Measurements from ENCODE around the gene TBC1D16.

TBC1D16 gene

GRCh38 chr17:79952901-79953300 lies 82.8 kb downstream of the TBC1D16 start:
- Mint-ChIP-seq H3K4me3 (no peak overlapping the region), H3K27ac (no peak overlapping the region), H3K4me1 (ENCODE audit: low read depth) (peaks cover 8% of the 10 kb centered on the region), H3K9me3 (no peaks in the 10 kb centered on the region), H3K36me3 (ENCODE audit: low read depth) (no peaks in the 10 kb centered on the region), H3K27me3 (no peaks in the 10 kb centered on the region)

DNA sequence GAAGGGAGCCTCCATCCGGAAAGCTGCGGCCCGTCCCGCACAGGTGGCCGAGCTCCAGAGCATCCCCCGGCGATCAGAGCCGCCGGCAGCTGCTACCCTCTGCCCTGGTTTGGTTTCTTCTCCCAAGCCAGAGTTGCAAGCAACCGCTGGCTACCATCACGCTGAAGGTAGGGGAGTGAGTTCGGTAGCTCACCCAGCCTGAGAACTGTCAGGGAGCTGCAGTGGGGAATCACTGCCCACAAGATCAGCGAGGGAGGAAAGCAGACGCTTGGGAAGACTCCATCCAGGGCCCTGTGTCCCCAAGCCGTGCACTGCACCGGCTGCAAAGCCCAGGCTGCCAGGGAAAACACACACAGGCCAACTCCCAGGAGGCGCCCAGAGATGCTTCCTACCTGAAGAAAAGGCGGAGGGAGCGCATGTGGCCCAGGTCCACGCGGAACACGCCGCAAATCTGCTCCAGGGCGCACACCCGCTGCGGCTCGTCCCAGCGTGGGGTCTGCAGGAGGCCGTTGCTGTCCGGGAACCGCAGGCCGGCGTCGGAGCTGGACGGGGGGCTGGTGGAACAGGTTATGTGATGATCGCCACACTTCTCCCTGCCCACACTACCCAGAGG lies 83.3 kb downstream of the TBC1D16 start:
- Mint-ChIP-seq H3K27me3 (no peaks in the 10 kb centered on the region), H3K36me3 (ENCODE audit: low read depth) (no peaks in the 10 kb centered on the region), H3K4me1 (ENCODE audit: low read depth) (peaks cover 6% of the 10 kb centered on the region), H3K9me3 (no peaks in the 10 kb centered on the region), H3K4me3 (no peak overlapping the region), H3K27ac (no peak overlapping the region)

DNA sequence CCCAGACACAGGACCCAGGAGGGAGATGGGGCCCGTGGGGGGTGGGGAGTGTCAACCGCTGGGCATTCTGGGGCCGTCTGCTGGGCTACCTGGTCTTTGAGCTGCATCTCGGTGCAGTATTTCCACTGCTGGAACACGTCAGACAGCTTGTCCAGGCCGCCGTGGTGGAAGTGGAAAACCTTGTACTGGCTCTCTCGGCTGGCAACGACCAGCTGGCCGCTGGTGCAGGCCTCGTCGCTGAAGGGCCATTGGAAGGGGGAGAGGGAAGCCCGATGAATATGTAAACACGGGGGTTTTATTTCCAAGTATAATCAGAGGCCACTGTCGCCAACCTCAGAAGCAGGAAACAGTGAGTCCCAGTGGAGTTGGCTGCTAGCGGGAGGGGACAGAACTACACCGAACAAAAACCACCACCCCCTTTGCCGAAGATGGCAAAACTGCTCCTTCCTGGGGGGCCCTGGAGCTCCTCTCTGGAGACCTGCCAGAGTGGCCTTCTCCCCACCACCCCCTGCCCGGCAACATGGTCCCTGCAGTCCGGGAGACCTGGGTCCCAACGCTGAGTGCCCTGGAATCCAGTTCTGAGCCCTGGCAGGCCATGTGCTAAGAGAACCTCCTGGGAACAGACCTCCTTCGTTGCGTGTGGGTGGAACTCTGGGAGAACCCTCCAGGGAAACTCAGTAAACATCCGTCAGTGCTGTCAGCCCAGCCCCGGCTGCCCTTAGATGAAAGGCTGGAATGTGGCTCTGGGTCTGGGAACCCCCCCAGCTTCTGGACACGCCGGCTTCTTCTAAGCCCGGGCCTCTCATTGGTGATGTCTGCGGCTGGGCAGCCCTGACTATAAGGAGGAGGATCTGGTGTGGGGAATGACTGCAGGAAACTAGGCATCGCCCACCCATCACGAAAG lies 84.1 kb downstream of the TBC1D16 start:
- Mint-ChIP-seq H3K36me3 (ENCODE audit: low read depth) (no peaks in the 10 kb centered on the region), H3K4me3 (no peak overlapping the region)

GRCh38 chr17:79950751-79951150 lies 84.9 kb downstream of the TBC1D16 start:
- no peaks in the 10 kb centered on the region for H3K4me1 Mint-ChIP-seq (ENCODE audit: low read depth)
- H3K36me3 Mint-ChIP-seq (ENCODE audit: low read depth) = no peaks in the 10 kb centered on the region
- no peaks in the 10 kb centered on the region for H3K9me3 Mint-ChIP-seq
- peak overlapping the region; percentile 21 for H3K27ac Mint-ChIP-seq
- H3K4me3 Mint-ChIP-seq = no peak overlapping the region
- H3K27me3 Mint-ChIP-seq = no peaks in the 10 kb centered on the region

More for the DNA sequence above, 84.1 kb downstream of the TBC1D16 start:
- Mint-ChIP-seq H3K27ac (no peak overlapping the region), H3K4me1 (ENCODE audit: low read depth) (no peaks in the 10 kb centered on the region), H3K27me3 (no peaks in the 10 kb centered on the region), H3K9me3 (no peaks in the 10 kb centered on the region)

DNA sequence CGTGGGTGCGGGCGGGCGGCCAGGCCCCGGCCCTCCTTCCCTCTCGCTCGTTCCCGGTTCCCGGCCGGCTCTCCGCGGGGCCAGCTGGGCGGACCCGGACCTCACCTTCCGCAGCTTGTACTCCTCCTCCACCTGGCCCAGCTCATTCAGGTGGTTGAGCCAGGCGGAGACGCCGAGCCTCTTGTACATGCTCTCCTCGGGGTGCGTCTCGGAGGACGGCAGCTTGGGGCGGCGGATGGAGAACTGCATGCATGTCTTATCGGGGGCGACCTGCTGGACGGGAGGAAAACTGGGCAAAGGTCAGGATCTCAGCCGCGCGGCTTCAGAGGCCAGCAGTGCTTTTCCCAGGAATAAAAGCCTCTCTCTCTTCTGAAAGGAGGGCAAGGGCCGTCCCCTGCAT lies 85.4 kb downstream of the TBC1D16 start:
- no peak overlapping the region for H3K4me3 Mint-ChIP-seq
- no peaks in the 10 kb centered on the region for H3K36me3 Mint-ChIP-seq (ENCODE audit: low read depth)
- no peaks in the 10 kb centered on the region for H3K9me3 Mint-ChIP-seq
- no peaks in the 10 kb centered on the region for H3K27me3 Mint-ChIP-seq
- H3K4me1 Mint-ChIP-seq (ENCODE audit: low read depth) = no peaks in the 10 kb centered on the region
- no peak overlapping the region for H3K27ac Mint-ChIP-seq

- H3K9me3 Mint-ChIP-seq = no peaks in the 10 kb centered on the region
- H3K4me1 Mint-ChIP-seq (ENCODE audit: low read depth) = no peaks in the 10 kb centered on the region
- H3K27me3 Mint-ChIP-seq = no peaks in the 10 kb centered on the region
- no peak overlapping the region for H3K27ac Mint-ChIP-seq
- no peak overlapping the region for H3K4me3 Mint-ChIP-seq
- no peaks in the 10 kb centered on the region for H3K36me3 Mint-ChIP-seq (ENCODE audit: low read depth)
These were observed 85.9 kb downstream of the TBC1D16 start for GRCh38 chr17:79949656-79950209.

GRCh38 chr17:79948945-79949655 lies 86.6 kb downstream of the TBC1D16 start:
- Mint-ChIP-seq H3K27me3 (no peaks in the 10 kb centered on the region), H3K36me3 (ENCODE audit: low read depth) (no peaks in the 10 kb centered on the region), H3K4me1 (ENCODE audit: low read depth) (no peaks in the 10 kb centered on the region), H3K27ac (no peak overlapping the region), H3K4me3 (no peak overlapping the region), H3K9me3 (no peaks in the 10 kb centered on the region)

GRCh38 chr17:79948406-79948944 lies 87.2 kb downstream of the TBC1D16 start:
- Mint-ChIP-seq H3K27ac (no peak overlapping the region), H3K36me3 (ENCODE audit: low read depth) (no peaks in the 10 kb centered on the region), H3K4me1 (ENCODE audit: low read depth) (no peaks in the 10 kb centered on the region), H3K27me3 (no peaks in the 10 kb centered on the region), H3K4me3 (no peak overlapping the region), H3K9me3 (no peaks in the 10 kb centered on the region)

- H3K9me3 Mint-ChIP-seq = no peaks in the 10 kb centered on the region
- H3K27ac Mint-ChIP-seq = no peak overlapping the region
- H3K27me3 Mint-ChIP-seq = no peaks in the 10 kb centered on the region
- peaks cover 8% of the 10 kb centered on the region for H3K4me1 Mint-ChIP-seq (ENCODE audit: low read depth)
- no peak overlapping the region for H3K4me3 Mint-ChIP-seq
- no peaks in the 10 kb centered on the region for H3K36me3 Mint-ChIP-seq (ENCODE audit: low read depth)
These were observed 88.2 kb downstream of the TBC1D16 start for GRCh38 chr17:79947351-79948031.

GRCh38 chr17:79946352-79947231 lies 89.1 kb downstream of the TBC1D16 start:
- no peaks in the 10 kb centered on the region for H3K9me3 Mint-ChIP-seq
- H3K4me3 Mint-ChIP-seq = no peak overlapping the region
- H3K4me1 Mint-ChIP-seq (ENCODE audit: low read depth) = peaks cover 10% of the 10 kb centered on the region
- no peaks in the 10 kb centered on the region for H3K36me3 Mint-ChIP-seq (ENCODE audit: low read depth)
- no peak overlapping the region for H3K27ac Mint-ChIP-seq
- H3K27me3 Mint-ChIP-seq = no peaks in the 10 kb centered on the region

DNA sequence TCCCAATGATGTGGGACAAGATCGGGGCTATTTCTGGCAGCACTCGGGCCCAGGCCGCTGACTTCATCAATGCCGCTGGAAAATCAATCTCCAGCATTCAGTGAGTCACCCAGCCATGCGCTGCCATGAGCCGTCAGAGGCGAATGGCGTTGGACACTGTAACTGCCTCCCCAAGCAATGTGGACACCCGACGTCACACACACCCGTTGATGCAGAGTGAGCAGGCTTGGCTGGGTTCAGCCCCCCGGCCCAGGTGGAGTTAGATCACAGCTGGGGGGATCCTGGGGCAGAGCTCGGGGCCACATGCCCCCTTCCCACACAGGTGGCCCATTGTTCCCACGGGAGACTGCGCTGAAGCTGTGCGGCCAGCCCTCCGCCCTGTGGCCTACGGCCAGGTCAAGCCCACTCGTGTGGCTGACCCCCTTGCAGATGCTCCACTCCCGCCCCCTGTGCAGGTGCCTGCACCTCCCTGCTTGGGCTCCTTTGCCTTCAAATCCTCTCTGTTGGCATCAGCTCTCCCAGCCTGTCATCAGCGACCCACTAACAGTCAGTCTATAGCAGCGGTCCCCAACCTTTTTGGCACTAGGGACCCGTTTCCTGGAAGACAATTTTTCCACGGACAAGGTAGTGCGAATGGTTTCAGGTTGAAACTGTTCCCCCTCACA lies 89.9 kb downstream of the TBC1D16 start:
- H3K4me3 Mint-ChIP-seq = no peak overlapping the region
- no peaks in the 10 kb centered on the region for H3K36me3 Mint-ChIP-seq (ENCODE audit: low read depth)
- peaks cover 10% of the 10 kb centered on the region for H3K4me1 Mint-ChIP-seq (ENCODE audit: low read depth)
- no peaks in the 10 kb centered on the region for H3K9me3 Mint-ChIP-seq
- no peaks in the 10 kb centered on the region for H3K27me3 Mint-ChIP-seq
- no peak overlapping the region for H3K27ac Mint-ChIP-seq

- H3K9me3 Mint-ChIP-seq = no peaks in the 10 kb centered on the region
- peaks cover 10% of the 10 kb centered on the region for H3K4me1 Mint-ChIP-seq (ENCODE audit: low read depth)
- H3K36me3 Mint-ChIP-seq (ENCODE audit: low read depth) = no peaks in the 10 kb centered on the region
- H3K4me3 Mint-ChIP-seq = no peak overlapping the region
- no peak overlapping the region for H3K27ac Mint-ChIP-seq
- no peaks in the 10 kb centered on the region for H3K27me3 Mint-ChIP-seq
These were observed 90.8 kb downstream of the TBC1D16 start for GRCh38 chr17:79944821-79945391.

GRCh38 chr17:79944251-79944812 lies 91.3 kb downstream of the TBC1D16 start:
- Mint-ChIP-seq H3K9me3 (no peaks in the 10 kb centered on the region), H3K36me3 (ENCODE audit: low read depth) (no peaks in the 10 kb centered on the region), H3K4me1 (ENCODE audit: low read depth) (peaks cover 10% of the 10 kb centered on the region), H3K27ac (no peak overlapping the region), H3K27me3 (no peaks in the 10 kb centered on the region), H3K4me3 (no peak overlapping the region)

Measured in stimulated activated naive CD8-positive, alpha-beta T cell treated with anti-CD3 and anti-CD28 coated beads, Interleukin-15, Interleukin-2, amounts not matched to agents 100 ng/mL and 50 ng/mL, for 24 hours (primary cell).